GM21360 (cell line): Measurements from ENCODE around the gene GGTA1.
"Not testable (repeated sequence)": the region's sequence is repeated elsewhere in the genome, so short reads cannot be mapped to it uniquely, and the experiment has no call there.

Experiments used
- ATAC-seq: cut with Tn5 transposase; IDR thresholded peaks from one replicate; pipeline ENCODE4 v1.9.1; 2021; ENCODE audit warnings: mild to moderate bottlenecking, moderate library complexity; ENCODE audit not compliant: unreplicated experiment

Gene GGTA1

DNA sequence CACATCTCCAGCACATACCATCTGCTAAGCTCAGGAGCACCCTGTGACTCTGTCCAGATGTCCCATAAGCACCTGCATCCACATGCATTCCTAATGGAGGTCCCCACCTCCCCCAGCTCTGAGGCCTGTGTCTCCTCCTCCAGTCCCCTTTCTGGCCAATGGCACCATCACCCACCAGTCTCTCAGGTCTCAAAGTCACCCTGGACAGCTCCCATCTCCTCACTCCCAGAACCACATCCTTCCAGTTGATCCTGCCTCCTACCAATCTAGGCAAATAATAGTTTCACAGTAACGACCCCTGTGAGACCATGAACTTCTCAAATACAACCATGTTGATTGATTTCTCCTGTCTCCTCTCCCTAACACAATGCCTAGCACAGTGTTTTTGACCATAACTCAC, 40.1 kb downstream of the GGTA1 start:
- no peak for ATAC-seq

DNA sequence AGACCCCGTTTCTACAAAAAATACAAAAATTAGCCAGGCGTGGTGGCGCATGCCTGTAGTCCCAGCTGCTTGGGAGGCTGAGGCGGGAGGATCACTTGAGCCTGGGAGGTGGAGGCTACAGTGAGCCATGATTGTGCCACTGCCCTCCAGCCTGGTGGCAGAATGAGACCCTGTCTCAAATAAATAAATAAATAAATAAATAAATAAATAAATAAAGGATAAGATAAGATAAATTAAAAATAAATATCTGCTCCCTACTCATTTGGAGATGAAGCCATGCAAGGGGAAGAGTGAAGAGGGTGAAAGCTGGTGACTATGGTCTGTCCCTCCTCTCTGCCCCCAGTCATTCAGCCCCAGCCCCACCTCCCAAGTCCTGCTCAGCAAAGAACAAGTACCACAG, 41.2 kb downstream of the GGTA1 start:
- not testable (repeated sequence) for ATAC-seq

- ATAC-seq: no peak
Measured at GRCh38 chr9:121455527-121456239, 44.0 kb downstream of the GGTA1 start.

DNA sequence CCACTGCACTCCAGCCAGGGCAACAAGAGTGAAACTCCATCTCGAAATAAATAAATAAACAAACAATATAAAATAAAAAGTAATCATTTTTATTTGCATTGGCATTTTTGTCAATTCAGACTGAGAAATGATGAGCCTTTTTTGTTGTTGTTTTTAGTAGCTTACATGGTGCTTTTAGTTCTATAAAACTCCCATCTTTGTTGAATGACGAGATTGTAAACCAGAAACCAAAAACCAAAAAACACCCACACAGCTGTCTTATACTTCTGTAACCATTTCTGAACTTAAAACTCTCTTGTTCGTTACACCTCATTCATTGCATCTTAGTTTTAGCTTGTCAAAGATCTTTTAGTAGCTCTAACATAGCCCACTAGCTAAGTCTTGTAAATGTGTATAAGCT, 44.7 kb downstream of the GGTA1 start:
- no peak for ATAC-seq

GRCh38 chr9:121453232-121453892, 46.3 kb downstream of the GGTA1 start:
- no peak for ATAC-seq

DNA sequence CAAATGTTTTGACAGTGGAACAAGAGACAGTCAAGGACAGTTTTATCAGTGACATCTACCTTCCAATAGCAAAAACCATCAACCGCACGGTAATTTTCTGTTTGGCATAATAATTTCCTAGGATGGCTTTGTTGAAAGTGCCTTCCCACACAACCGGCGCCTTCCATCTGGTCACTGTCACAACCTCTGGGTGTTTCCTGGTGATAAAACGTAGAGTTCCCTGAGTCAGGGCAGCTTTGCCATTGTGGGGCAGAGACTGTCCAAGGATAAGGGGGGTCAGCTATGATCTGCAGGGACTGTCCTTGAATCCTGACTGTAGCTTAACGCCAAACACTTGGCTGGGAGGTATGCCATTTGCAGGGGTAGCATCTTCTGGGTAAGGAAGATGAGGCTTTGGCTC, 47.6 kb downstream of the GGTA1 start:
- ATAC-seq: no peak

DNA sequence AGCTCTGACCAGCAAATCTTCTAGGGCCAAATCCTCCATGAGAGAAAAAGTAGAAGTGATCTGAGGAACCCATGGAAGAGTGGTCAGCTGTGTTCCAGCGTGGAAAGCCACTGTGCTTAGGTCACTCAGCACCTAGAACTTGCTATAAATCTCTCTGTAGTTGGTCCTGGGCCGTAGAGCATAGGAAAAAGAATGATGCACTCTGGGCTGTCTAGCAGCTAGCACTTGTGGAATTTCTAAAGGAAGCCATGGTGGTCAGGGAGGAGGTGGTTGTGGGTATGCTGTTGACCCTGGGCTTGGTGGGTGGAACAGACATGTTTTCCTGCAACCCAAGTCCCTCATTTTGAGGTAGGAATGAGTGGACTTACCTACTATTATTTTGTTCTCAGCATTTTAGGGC, 48.1 kb downstream of the GGTA1 start:
- ATAC-seq: no peak

- no peak for ATAC-seq
Measured at GRCh38 chr9:121450241-121450640, 49.4 kb downstream of the GGTA1 start.

GRCh38 chr9:121449786-121450185, 49.9 kb downstream of the GGTA1 start:
- no peak for ATAC-seq

- ATAC-seq: no peak
Measured at GRCh38 chr9:121447321-121447834, 52.3 kb downstream of the GGTA1 start.

- no peak for ATAC-seq
Measured at GRCh38 chr9:121445986-121446385, 53.7 kb downstream of the GGTA1 start.

GRCh38 chr9:121443981-121444380, 55.7 kb downstream of the GGTA1 start:
- no peak for ATAC-seq

DNA sequence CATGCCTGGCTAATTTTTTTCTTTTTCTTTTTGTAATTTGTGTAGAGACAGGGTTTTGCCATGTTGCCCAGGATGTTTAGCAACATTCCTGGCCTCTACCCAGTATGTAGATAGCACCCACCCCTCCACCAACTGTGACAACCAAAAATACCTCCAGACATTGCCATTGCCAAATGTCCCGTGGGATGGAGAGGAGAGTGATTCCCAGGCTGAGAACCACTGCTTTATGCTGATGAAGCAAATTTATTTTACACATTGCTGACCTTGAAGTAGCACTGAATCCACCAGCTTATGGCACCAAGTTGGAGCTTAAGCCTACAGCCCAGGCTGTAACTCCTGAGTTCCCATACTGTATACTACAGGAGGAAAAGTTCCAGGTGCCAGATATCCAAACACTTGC, 58.5 kb downstream of the GGTA1 start:
- no peak for ATAC-seq

DNA sequence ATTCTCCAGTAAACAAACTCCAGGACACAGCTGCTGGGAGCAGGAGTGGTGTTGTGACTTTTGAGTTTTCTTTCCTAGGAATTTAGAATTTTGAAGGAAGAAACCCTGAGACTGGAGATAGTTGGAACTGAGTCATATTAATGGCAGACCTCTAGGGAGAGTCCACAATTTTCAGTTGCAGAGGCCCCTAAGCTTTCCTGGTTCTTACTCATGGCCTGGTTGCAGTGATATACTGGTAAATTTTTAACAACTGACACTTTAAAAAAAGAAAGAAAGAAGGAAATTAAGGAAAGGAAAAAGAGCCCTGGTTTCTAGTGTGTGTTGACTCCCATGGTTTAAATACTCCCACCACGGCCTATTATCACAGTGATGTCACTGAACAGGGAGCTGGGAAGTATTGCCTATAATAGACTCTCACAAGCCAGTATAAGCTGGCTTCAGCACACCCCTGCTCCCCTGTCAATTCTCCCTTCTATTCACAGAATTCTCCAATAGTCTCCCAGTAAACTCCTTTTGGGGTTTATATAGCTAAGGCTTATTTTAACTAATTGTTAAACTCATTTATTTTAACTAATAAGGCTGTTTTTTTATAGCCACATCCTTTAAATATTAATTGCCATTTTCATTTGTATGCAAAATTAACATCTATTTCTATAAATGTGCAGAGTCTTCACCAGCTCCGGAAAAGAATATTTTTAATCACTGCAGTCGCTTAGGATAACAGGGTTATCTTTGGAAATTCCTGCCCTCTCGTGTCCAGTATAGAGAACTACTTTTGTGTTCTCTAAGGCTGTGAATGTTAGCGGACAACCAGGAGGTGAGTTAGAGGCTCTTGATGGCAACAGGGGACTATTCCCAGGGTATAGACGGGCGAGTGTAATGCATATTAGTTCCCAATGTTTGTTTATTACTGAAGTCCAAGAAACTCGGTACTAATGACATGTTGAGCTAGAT, 59.7 kb downstream of the GGTA1 start:
- no peak for ATAC-seq

- ATAC-seq: no peak
Measured at GRCh38 chr9:121439016-121439415, 60.6 kb downstream of the GGTA1 start.

DNA sequence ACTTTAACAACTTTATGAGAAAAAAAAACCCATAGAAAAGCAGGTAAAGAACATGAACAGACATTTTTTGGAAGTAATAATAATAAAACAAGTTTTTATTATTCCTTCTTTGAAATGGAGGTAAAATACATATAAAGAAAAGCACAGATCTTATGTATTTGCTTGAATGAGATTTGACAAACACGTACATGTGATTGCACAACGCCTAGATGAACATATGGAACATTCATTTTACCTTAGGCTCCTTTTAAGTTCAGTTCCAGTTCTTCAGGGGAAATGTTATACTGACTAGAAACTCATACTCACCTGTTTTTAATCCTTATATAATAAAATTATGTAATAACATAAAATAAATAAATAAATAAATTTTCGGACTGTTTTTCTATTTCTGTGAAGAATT, 61.8 kb downstream of the GGTA1 start:
- ATAC-seq: no peak

DNA sequence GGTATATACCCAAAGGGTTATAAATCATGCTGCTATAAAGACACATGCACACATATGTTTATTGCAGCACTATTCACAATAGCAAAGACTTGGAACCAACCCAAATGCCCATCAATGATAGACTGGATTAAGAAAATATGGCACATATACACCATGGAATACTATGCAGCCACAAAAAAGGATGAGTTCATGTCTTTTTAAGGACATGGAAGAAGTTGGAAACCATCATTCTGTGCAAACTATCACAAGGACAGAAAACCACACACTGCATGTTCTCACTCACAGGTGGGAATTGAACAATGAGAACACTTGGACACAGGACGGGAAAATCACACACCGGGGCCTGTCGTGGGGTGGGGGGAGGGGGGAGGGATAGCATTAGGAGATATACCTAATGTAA, 62.6 kb downstream of the GGTA1 start:
- not testable (repeated sequence) for ATAC-seq

- ATAC-seq: no peak
Measured at GRCh38 chr9:121434969-121435368, 64.7 kb downstream of the GGTA1 start.

DNA sequence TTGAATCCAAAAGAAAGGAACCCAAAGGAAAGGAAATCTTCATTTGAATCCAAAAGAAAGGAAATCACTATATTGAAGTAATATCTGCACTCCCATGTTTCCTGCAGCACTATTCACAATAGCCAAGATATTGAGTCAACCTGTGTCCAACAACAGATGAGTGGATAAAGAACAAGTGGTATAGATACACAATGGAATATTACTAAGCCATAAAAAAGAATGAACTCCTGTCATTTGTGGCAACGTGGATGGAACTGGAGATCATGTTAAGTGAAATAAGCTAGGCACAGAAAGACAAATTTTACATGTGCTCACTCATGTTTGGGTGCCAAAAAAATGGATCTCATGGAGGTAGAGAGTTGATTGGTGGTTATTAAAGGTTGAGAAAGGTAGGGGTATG, 71.7 kb downstream of the GGTA1 start:
- ATAC-seq: no peak

- ATAC-seq: no peak
Measured at GRCh38 chr9:121424024-121424432, 75.6 kb downstream of the GGTA1 start.

DNA sequence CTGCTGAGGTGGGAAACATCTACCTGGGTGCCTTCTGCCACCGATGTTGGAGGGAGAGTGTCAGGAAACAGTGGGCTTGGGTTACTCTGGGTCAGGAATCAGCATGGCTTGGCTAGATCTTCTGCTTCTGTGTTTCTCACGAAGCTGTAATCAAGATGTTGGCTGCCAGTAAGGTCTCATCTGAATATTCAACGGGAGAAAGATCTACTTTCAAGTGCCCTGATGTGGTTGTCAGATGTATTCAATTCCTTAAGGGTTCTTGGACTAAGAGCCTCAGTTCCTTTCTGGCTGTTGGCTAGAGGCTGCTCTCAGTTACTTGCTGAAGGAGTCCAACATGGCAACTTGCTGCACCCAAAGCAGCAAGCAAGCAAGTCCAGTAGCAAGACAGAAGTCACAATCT, 87.7 kb downstream of the GGTA1 start:
- ATAC-seq: no peak
